Measurements from ENCODE around the gene DLEC1. TPM values are rescaled to one million over a fixed set of nuclear protein-coding genes. Genes with fewer than 3 reads are reported as not detected.

Gene DLEC1
- total and polyA plus RNA-seq, 9 of the 15 experiments (the other 6 are each of a cell fraction or from before 2014, with no cell fraction given): 0.07 to 0.08 TPM; not detected in 7

DNA sequence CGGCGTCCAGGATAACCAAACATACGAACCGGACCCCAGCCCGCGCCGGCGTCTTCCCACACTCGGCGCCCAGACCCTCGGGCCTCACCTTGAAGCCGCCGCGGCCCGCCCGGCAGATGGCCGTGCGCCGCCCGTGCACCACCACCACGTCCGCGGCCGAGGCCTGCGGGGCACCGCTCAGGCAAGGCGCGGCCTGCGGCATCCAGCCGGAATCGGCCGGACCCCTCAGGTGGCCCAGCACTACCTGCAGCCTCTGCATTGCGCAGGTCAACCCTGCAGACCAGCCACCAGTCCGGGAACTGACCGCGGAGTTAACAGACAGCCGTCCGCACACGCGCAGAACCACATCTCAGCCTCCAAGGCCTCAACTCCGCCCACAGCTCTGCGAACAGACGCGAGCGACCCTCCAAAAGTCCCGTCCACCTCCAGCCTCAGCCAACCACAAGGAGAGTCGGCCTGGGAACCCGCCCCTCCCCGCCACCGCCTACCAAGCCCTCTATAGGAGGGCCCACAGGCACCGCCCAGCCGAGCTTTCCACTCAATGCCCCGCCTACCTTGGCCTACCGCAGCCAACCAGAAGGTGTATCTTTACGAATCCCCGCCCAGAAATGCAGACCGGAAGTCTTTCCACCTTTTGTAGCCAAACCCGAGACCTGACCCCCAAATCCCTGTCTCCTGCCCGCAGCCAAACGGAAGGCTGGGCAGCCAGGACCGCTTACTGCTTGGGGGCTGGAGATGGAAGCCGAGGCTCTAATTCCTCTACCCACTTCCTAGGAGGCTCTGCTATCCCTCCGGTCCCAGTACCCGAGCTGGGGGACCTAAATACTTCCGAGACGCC, 98.0 kb downstream of the DLEC1 start, which contains the start of gene ACAA1 (continued):
- TF ChIP-seq, protein P1, sequence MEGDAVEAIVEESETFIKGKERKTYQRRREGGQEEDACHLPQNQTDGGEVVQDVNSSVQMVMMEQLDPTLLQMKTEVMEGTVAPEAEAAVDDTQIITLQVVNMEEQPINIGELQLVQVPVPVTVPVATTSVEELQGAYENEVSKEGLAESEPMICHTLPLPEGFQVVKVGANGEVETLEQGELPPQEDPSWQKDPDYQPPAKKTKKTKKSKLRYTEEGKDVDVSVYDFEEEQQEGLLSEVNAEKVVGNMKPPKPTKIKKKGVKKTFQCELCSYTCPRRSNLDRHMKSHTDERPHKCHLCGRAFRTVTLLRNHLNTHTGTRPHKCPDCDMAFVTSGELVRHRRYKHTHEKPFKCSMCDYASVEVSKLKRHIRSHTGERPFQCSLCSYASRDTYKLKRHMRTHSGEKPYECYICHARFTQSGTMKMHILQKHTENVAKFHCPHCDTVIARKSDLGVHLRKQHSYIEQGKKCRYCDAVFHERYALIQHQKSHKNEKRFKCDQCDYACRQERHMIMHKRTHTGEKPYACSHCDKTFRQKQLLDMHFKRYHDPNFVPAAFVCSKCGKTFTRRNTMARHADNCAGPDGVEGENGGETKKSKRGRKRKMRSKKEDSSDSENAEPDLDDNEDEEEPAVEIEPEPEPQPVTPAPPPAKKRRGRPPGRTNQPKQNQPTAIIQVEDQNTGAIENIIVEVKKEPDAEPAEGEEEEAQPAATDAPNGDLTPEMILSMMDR (IDR thresholded peaks at IDR 0.05 in 2 of 3, conservative IDR thresholded peaks at IDR 0.05 in 1 of 3; ENCODE audit: insufficient read depth in 2 of 3, low read depth in 1 of 3, low read length in 3 of 3): no peak
- TF ChIP-seq, protein P2, sequence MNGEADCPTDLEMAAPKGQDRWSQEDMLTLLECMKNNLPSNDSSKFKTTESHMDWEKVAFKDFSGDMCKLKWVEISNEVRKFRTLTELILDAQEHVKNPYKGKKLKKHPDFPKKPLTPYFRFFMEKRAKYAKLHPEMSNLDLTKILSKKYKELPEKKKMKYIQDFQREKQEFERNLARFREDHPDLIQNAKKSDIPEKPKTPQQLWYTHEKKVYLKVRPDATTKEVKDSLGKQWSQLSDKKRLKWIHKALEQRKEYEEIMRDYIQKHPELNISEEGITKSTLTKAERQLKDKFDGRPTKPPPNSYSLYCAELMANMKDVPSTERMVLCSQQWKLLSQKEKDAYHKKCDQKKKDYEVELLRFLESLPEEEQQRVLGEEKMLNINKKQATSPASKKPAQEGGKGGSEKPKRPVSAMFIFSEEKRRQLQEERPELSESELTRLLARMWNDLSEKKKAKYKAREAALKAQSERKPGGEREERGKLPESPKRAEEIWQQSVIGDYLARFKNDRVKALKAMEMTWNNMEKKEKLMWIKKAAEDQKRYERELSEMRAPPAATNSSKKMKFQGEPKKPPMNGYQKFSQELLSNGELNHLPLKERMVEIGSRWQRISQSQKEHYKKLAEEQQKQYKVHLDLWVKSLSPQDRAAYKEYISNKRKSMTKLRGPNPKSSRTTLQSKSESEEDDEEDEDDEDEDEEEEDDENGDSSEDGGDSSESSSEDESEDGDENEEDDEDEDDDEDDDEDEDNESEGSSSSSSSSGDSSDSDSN (IDR thresholded peaks at IDR 0.05; ENCODE audit: borderline replicate concordance in 1 of 2, low read depth in 2 of 2, low read length in 2 of 2): peak; percentile 48 to 71; a peak in 3 of 4 replicates
- TF ChIP-seq GABPA (tag; conservative IDR thresholded peaks at IDR 0.05; ENCODE audit: low read depth) (peak; percentile 88), E2F3 (CRISPR knock-in tag; IDR thresholded peaks at IDR 0.05) (peak; percentile 57; the same call in 1 of the 2 replicates), ZFP30 (CRISPR knock-in tag; IDR thresholded peaks at IDR 0.05; ENCODE audit: borderline replicate concordance) (no peak), LEF1 (IDR thresholded peaks at IDR 0.05) (no peak), SMARCC2 (IDR thresholded peaks at IDR 0.05; ENCODE audit: low read depth) (no peak), DIDO1 (tag; IDR thresholded peaks at IDR 0.05; ENCODE audit: low read depth) (no peak), NELFE (IDR thresholded peaks at IDR 0.05; ENCODE audit: insufficient read depth, insufficient read length) (no peak), MAZ (CRISPR knock-in tag; conservative IDR thresholded peaks at IDR 0.05 in 1 of 2, IDR thresholded peaks at IDR 0.05 in 1 of 2) (peak; percentile 27 to 77), NR3C1 (CRISPR knock-in tag; IDR thresholded peaks at IDR 0.05) (0 out of 2 replicates have a peak, but pooled peaks have one; percentile 5), ZNF583 (CRISPR knock-in tag; IDR thresholded peaks at IDR 0.05) (0 out of 2 replicates have a peak, but pooled peaks have one; percentile 48), MEIS2 (IDR thresholded peaks at IDR 0.05; ENCODE audit: partially characterized antibody) (peak; percentile 60), SPI1 (IDR thresholded peaks at IDR 0.05; ENCODE audit: borderline replicate concordance, low read depth, low read length) (peak; percentile 51; the same call in 1 of the 2 replicates), ZC3H8 (IDR thresholded peaks at IDR 0.05) (no peak)
- TF ChIP-seq, protein P3, sequence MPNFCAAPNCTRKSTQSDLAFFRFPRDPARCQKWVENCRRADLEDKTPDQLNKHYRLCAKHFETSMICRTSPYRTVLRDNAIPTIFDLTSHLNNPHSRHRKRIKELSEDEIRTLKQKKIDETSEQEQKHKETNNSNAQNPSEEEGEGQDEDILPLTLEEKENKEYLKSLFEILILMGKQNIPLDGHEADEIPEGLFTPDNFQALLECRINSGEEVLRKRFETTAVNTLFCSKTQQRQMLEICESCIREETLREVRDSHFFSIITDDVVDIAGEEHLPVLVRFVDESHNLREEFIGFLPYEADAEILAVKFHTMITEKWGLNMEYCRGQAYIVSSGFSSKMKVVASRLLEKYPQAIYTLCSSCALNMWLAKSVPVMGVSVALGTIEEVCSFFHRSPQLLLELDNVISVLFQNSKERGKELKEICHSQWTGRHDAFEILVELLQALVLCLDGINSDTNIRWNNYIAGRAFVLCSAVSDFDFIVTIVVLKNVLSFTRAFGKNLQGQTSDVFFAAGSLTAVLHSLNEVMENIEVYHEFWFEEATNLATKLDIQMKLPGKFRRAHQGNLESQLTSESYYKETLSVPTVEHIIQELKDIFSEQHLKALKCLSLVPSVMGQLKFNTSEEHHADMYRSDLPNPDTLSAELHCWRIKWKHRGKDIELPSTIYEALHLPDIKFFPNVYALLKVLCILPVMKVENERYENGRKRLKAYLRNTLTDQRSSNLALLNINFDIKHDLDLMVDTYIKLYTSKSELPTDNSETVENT (CRISPR knock-in tag; IDR thresholded peaks at IDR 0.05): peak; percentile 72; the same call in 1 of the 2 replicates
- TF ChIP-seq, protein P4, sequence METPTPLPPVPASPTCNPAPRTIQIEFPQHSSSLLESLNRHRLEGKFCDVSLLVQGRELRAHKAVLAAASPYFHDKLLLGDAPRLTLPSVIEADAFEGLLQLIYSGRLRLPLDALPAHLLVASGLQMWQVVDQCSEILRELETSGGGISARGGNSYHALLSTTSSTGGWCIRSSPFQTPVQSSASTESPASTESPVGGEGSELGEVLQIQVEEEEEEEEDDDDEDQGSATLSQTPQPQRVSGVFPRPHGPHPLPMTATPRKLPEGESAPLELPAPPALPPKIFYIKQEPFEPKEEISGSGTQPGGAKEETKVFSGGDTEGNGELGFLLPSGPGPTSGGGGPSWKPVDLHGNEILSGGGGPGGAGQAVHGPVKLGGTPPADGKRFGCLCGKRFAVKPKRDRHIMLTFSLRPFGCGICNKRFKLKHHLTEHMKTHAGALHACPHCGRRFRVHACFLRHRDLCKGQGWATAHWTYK (CRISPR knock-in tag; IDR thresholded peaks at IDR 0.05): 0 out of 2 replicates have a peak, but pooled peaks have one; percentile 63
- TF ChIP-seq, protein P5, sequence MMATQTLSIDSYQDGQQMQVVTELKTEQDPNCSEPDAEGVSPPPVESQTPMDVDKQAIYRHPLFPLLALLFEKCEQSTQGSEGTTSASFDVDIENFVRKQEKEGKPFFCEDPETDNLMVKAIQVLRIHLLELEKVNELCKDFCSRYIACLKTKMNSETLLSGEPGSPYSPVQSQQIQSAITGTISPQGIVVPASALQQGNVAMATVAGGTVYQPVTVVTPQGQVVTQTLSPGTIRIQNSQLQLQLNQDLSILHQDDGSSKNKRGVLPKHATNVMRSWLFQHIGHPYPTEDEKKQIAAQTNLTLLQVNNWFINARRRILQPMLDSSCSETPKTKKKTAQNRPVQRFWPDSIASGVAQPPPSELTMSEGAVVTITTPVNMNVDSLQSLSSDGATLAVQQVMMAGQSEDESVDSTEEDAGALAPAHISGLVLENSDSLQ (IDR thresholded peaks at IDR 0.05): peak; percentile 95
